HEK293T (cell line): ENCODE results near the gene WTIP.

Source experiments
- BHLHE40 ChIP-seq: fragments of 450-650 bp; IDR thresholded peaks from 2 replicates; pipeline ENCODE4 v1.6.1; 2016; ENCODE audit warnings: mild to moderate bottlenecking, moderate library complexity, borderline replicate concordance
- ELF4 ChIP-seq: fragments of 450-650 bp; IDR thresholded peaks from 2 replicates; pipeline ENCODE4 v1.6.1; 2017; ENCODE audit warnings: antibody characterized with exemption
- FOXA1 ChIP-seq: fragments of 450-650 bp; IDR thresholded peaks from 2 replicates; pipeline ENCODE4 v1.6.1; 2016; ENCODE audit warnings: mild to moderate bottlenecking
- FOXK2 ChIP-seq: fragments of 450-650 bp; IDR thresholded peaks from 2 replicates; pipeline ENCODE4 v1.6.1; 2016; ENCODE audit warnings: mild to moderate bottlenecking
- FOXM1 ChIP-seq: fragments of 450-650 bp; IDR thresholded peaks from 2 replicates; pipeline ENCODE4 v1.6.1; 2017; ENCODE audit warnings: mild to moderate bottlenecking, borderline replicate concordance
- NFRKB ChIP-seq: fragments of 450-650 bp; IDR thresholded peaks from 2 replicates; pipeline ENCODE4 v1.6.1; 2016; ENCODE audit warnings: mild to moderate bottlenecking, moderate library complexity
- SP1 ChIP-seq: fragments of 450-650 bp; IDR thresholded peaks from 2 replicates; pipeline ENCODE4 v1.6.1; 2017
- SUZ12 ChIP-seq: fragments of 450-650 bp; IDR thresholded peaks from 2 replicates; pipeline ENCODE4 v1.6.1; 2016; ENCODE audit warnings: mild to moderate bottlenecking
- TARDBP ChIP-seq: fragments of 450-650 bp; IDR thresholded peaks from 2 replicates; pipeline ENCODE4 v1.6.1; 2016
- TF ChIP-seq, protein P1 (sequence below): fragments of 450-650 bp; IDR thresholded peaks from 2 replicates; pipeline ENCODE4 v1.6.1; 2016

DNA sequence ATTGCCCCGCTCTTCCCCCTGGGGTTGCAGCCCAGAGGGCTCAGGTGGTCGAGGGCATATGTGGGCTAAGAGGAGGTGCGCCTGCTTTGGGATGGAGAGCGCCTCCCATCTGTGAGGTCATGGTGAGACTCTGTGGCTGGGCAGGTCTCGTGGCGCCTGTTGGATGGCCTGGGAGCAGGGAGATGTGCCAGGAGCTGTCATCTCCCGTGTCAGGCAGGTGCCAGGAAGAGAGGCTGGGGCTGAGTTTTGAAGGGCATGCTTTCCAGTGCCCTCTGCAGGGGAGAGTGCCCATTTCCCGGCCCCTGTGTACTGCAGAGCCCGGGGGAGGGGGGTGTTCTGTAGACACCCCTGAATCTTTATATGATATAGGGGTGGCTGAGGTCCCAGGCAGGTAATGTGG is 2.8 kb downstream of the WTIP start:
- TF ChIP-seq SP1 (no peak), NFRKB (no peak), FOXM1 (no peak), SUZ12 (no peak), FOXK2 (no peak), ELF4 (no peak), BHLHE40 (no peak), FOXA1 (no peak), TARDBP (no peak)
- TF ChIP-seq, protein P1, sequence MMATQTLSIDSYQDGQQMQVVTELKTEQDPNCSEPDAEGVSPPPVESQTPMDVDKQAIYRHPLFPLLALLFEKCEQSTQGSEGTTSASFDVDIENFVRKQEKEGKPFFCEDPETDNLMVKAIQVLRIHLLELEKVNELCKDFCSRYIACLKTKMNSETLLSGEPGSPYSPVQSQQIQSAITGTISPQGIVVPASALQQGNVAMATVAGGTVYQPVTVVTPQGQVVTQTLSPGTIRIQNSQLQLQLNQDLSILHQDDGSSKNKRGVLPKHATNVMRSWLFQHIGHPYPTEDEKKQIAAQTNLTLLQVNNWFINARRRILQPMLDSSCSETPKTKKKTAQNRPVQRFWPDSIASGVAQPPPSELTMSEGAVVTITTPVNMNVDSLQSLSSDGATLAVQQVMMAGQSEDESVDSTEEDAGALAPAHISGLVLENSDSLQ, result no peak
